Peyer's patch (tissue), 4 donors: Measurements from ENCODE around the gene PDE10A. TPM values are rescaled to one million over a fixed set of nuclear protein-coding genes. Genes with fewer than 3 reads are reported as not detected.

ENCODE experiments used
- DNase-seq, 3 donors: peaks; one replicate each; pipeline ENCODE4 v3.0.0-alpha.2; 2017 to 2019
- H3K27ac ChIP-seq, 4 donors: fragments of 200-600 bp; sonication (generic); one replicate each; pipeline ENCODE4 v1.5.1; 2016 to 2019
- H3K27me3 ChIP-seq, 2 donors: fragments of 200-600 bp; sonication (generic); one replicate each; pipeline ENCODE4 v1.5.1; 2019
- H3K36me3 ChIP-seq, 3 donors: fragments of 200-600 bp; sonication (generic); one replicate each; pipeline ENCODE4 v1.5.1; 2016 to 2019
- H3K4me1 ChIP-seq, 4 donors: fragments of 200-600 bp; sonication (generic); one replicate each; pipeline ENCODE4 v1.5.1; 2016 to 2019
- H3K4me3 ChIP-seq, 4 donors: fragments of 200-600 bp; sonication (generic); 1 replicate in 3 of 4; 2 replicates in 1 of 4; pipeline ENCODE4 v1.5.1; 2016 to 2019; ENCODE audit warnings: mild to moderate bottlenecking in 1 of 4
- H3K9me3 ChIP-seq, 4 donors: fragments of 200-600 bp; sonication (generic); one replicate each; pipeline ENCODE4 v1.5.1; 2016 to 2019; ENCODE audit warnings: mild to moderate bottlenecking in 1 of 4
- CTCF ChIP-seq, 6 experiments: fragments of 450-650 bp in 4 of 6; fragments of 200-600 bp in 2 of 6; sonication (generic) in 1 of 6; IDR thresholded peaks; one replicate each; pipeline ENCODE4 v1.5.1; 2017 to 2019; ENCODE audit warnings: antibody characterized with exemption in 6 of 6, mild to moderate bottlenecking in 3 of 6, moderate library complexity in 1 of 6
- POLR2A ChIP-seq, 2 donors: fragments of 450-650 bp; IDR thresholded peaks; one replicate each; pipeline ENCODE4 v1.5.1; 2017; ENCODE audit warnings: antibody characterized with exemption in 2 of 2, mild to moderate bottlenecking in 2 of 2, moderate library complexity in 2 of 2
- total RNA-seq, 4 donors: library from RNA; depleted of rRNA; stranded (reverse); fragments of >200 nt; gene quantifications; one replicate each; pipeline ENCODE4 v1.1.0, GENCODE V29; 2016

PDE10A gene
- total RNA-seq, 4 donors from 2014 or later, result 0.35 to 8.8 (median 6.0) TPM

DNA sequence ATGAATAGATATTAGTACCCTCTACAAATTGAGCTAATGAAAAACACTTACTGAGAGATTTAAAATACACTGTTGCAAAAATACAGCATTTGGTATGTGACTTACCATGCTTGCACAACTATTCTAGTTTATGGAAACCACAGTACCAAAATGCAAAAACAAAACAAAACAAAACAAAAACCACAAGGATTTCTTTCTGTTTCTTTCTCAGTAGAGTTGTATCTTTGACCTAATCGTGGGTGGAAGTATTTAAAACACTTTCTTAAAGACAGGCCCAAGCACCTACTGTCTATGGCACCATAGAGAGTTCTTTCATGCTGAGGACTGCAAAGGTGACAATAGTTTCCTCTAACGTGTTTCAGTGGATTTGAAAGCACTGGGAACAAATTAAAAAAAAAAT lies 258.3 kb downstream of the PDE10A start:
- Histone ChIP-seq H3K4me3 (no peak overlapping the region), H3K9me3 (no peaks in the 10 kb centered on the region), H3K36me3 (no peaks in the 10 kb centered on the region), H3K27me3 (no peaks in the 10 kb centered on the region), H3K4me1 (no peaks in the 10 kb centered on the region), H3K27ac (no peak overlapping the region)
- DNase-seq, result no peak
- TF ChIP-seq CTCF (IDR thresholded peaks at IDR 0.05) (no peak), POLR2A (IDR thresholded peaks at IDR 0.05) (no peak)

GRCh38 chr6:165404296-165404695 lies 258.7 kb downstream of the PDE10A start:
- no peak for TF ChIP-seq POLR2A (IDR thresholded peaks at IDR 0.05)
- no peak for TF ChIP-seq CTCF (IDR thresholded peaks at IDR 0.05)
- Histone ChIP-seq H3K4me3 (no peak overlapping the region), H3K36me3 (no peaks in the 10 kb centered on the region), H3K27ac (no peak overlapping the region), H3K4me1 (no peaks in the 10 kb centered on the region), H3K9me3 (no peaks in the 10 kb centered on the region), H3K27me3 (no peaks in the 10 kb centered on the region)
- DNase-seq, result no peak

DNA sequence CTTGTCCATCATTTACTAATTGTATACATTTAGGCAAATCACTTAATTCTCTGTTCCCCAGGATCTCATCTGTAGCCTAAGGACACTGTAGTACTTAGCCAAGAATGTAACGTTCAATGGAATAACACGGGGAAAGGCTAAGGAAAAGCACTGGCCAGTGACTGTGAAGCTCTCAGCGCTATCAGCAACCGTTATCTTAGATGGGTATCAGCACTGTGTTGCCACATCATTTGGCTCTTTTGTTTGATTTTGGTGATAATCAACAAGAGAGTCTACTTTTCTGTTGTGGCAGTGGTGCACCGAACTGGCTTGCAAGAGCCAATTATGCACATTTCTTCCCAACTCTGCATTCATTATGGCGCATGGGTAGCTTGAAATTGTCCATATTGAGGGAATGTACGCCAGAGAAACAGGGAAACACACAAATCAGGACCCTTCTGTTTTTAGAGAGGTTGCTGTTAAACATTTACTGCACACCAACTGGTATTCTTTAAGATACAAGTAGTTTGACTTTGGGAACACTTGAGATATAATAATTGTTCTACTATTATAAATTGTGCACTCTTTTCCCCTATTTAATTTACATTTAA lies 259.9 kb downstream of the PDE10A start:
- H3K27ac ChIP-seq, result no peak overlapping the region
- TF ChIP-seq POLR2A (IDR thresholded peaks at IDR 0.05), result no peak
- TF ChIP-seq CTCF (IDR thresholded peaks at IDR 0.05), result no peak
- H3K27me3 ChIP-seq, result no peaks in the 10 kb centered on the region

DNA sequence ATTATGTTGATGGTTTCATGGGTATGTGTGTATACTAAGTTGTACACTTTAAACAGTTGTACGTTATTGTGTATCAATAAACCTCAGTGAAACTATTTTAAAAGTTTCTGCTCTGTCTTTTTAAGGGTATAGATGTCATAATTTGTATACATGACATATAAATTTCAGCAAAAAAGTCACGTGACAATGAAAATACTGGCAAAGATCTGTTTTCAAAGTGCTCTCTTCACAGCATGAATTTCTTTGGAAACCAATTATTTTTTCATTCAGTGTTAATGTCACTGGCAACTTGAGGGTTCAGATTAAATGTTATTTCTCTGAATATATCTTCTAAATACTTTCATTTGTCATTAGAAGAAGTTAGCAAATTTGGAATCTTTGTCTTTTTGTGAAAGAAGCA lies 261.9 kb downstream of the PDE10A start:
- Histone ChIP-seq H3K4me3 (no peak overlapping the region), H3K4me1 (no peaks in the 10 kb centered on the region), H3K27ac (no peak overlapping the region), H3K9me3 (no peaks in the 10 kb centered on the region), H3K36me3 (no peaks in the 10 kb centered on the region), H3K27me3 (no peaks in the 10 kb centered on the region)
- DNase-seq, result no peak
- no peak for TF ChIP-seq POLR2A (IDR thresholded peaks at IDR 0.05)
- no peak for TF ChIP-seq CTCF (IDR thresholded peaks at IDR 0.05)

More for the DNA sequence above, 259.9 kb downstream of the PDE10A start:
- Histone ChIP-seq H3K4me1 (no peaks in the 10 kb centered on the region), H3K4me3 (no peak overlapping the region), H3K9me3 (no peaks in the 10 kb centered on the region), H3K36me3 (no peaks in the 10 kb centered on the region)
- no peak for DNase-seq

DNA sequence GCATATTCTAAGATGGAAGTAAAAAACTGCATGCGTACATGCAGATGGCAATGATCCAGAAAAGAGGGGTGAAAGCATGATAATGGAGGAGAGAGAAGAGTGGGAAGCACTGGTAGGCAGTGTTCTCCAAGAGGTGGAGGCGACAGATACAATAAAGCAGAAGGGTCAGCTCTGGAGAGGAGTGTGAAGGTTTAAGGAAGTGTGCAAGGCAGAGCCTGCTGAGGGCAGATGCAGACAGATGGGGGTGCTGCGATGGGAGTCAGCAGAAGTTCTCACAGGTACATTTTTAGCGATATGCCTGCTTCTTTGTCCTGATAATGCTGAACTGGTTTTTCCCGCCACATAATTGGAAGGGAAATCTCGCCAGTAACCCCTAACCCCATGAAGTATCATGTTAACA lies 272.6 kb downstream of the PDE10A start:
- H3K4me1 ChIP-seq, result no peaks in the 10 kb centered on the region
- no peak overlapping the region for H3K27ac ChIP-seq
- no peaks in the 10 kb centered on the region for H3K27me3 ChIP-seq
- TF ChIP-seq CTCF (IDR thresholded peaks at IDR 0.05), result no peak
- no peak for TF ChIP-seq POLR2A (IDR thresholded peaks at IDR 0.05)
- DNase-seq, result no peak
- no peaks in the 10 kb centered on the region for H3K9me3 ChIP-seq
- no peaks in the 10 kb centered on the region for H3K36me3 ChIP-seq
- H3K4me3 ChIP-seq, result no peak overlapping the region

GRCh38 chr6:165389534-165389933 lies 273.5 kb downstream of the PDE10A start:
- H3K4me3 ChIP-seq, result no peak overlapping the region
- TF ChIP-seq POLR2A (IDR thresholded peaks at IDR 0.05) (no peak), CTCF (IDR thresholded peaks at IDR 0.05) (no peak)

More at GRCh38 chr6:165389534-165389933, 273.5 kb downstream of the PDE10A start:
- H3K4me1 ChIP-seq, result no peaks in the 10 kb centered on the region
- no peaks in the 10 kb centered on the region for H3K36me3 ChIP-seq
- DNase-seq, result no peak
- no peak overlapping the region for H3K27ac ChIP-seq
- no peaks in the 10 kb centered on the region for H3K27me3 ChIP-seq
- H3K9me3 ChIP-seq, result no peaks in the 10 kb centered on the region
